Fibroblast of villous mesenchyme (primary cell): Measurements from ENCODE around the gene RUNX1. TPM values are rescaled to one million over a fixed set of nuclear protein-coding genes. Genes with fewer than 3 reads are reported as not detected.

Source experiments
- DNase-seq: peaks from one replicate; pipeline ENCODE4 v3.0.0-alpha.2; 2010; ENCODE audit warnings: low read depth
- H3K4me3 ChIP-seq: 2 replicates; pipeline ENCODE4 v1.5.1; 2011; ENCODE audit warnings: low read depth, mild to moderate bottlenecking, low read length
- total RNA-seq: library from RNA; depleted of rRNA; stranded (reverse); fragments of >200 nt; gene quantifications from 2 replicates; pipeline ENCODE4 v1.2.3, GENCODE V29; 2012
- TF ChIP-seq, protein P1 (sequence below): IDR thresholded peaks from 2 replicates; pipeline ENCODE4 v1.5.1; 2012; ENCODE audit warnings: low read depth, mild to moderate bottlenecking, low read length; ENCODE audit not compliant: insufficient read depth

The RUNX1 gene
- total RNA-seq, 1 donor = 21.6 TPM

DNA sequence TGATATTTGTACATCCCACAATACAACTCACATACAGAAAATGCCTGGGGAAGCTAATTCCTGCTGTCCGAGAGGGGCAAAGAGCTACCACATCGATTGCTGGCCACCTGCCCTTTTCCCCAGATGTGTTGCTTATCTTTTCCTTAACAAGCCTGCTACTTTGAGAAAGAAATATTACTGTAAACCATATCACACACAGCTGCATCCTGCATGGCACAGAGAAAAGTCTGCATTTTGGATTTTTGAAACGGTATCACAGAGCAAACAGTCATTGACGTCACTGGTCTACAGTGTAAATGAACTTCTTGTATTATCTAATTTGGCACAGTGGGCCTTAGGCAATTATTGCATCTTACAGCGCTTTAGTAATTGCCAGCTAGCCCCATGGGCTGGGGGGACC is 215.6 kb downstream of the RUNX1 start:
- TF ChIP-seq, protein P1, sequence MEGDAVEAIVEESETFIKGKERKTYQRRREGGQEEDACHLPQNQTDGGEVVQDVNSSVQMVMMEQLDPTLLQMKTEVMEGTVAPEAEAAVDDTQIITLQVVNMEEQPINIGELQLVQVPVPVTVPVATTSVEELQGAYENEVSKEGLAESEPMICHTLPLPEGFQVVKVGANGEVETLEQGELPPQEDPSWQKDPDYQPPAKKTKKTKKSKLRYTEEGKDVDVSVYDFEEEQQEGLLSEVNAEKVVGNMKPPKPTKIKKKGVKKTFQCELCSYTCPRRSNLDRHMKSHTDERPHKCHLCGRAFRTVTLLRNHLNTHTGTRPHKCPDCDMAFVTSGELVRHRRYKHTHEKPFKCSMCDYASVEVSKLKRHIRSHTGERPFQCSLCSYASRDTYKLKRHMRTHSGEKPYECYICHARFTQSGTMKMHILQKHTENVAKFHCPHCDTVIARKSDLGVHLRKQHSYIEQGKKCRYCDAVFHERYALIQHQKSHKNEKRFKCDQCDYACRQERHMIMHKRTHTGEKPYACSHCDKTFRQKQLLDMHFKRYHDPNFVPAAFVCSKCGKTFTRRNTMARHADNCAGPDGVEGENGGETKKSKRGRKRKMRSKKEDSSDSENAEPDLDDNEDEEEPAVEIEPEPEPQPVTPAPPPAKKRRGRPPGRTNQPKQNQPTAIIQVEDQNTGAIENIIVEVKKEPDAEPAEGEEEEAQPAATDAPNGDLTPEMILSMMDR = no peak
- H3K4me3 ChIP-seq = no peak overlapping the region
- peak; percentile 75 for DNase-seq

DNA sequence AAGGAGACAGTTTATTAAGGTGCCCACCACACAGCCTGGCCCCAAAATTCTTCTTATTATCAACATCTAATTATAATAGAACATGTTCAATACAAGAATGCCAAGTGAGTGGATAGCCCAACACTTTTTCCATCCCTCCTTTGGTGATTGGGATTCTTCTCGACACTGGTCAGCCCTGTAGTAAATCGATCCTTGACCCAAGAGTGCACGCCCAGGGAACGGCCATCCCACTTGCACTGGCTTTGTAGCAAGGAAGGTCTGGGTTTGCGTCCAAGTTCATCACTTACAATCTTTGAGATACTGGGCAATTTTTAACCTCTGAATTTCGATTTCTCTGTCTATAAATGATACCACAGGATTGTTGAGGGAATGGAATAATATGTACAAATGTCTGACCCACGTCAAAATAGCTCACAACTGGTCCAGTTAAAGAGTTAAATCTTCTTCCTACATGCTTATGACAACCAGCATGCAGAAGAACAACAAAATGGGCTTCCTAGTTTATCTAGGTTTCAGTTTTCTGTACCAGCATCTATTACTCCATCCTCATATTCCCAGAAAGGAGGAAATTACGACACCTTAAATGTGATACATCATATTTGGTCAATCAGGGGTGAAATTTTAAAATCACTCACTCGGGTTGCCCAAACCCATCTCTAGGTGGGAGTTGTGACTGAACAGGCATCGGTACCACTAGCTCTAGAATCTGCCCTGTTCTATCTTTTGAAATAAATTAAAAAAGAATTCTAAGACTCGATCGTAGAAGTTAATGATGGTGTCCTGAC is 218.5 kb downstream of the RUNX1 start:
- no peak overlapping the region for H3K4me3 ChIP-seq
- peak; percentile 39 for DNase-seq
- TF ChIP-seq, protein P1 = no peak

DNA sequence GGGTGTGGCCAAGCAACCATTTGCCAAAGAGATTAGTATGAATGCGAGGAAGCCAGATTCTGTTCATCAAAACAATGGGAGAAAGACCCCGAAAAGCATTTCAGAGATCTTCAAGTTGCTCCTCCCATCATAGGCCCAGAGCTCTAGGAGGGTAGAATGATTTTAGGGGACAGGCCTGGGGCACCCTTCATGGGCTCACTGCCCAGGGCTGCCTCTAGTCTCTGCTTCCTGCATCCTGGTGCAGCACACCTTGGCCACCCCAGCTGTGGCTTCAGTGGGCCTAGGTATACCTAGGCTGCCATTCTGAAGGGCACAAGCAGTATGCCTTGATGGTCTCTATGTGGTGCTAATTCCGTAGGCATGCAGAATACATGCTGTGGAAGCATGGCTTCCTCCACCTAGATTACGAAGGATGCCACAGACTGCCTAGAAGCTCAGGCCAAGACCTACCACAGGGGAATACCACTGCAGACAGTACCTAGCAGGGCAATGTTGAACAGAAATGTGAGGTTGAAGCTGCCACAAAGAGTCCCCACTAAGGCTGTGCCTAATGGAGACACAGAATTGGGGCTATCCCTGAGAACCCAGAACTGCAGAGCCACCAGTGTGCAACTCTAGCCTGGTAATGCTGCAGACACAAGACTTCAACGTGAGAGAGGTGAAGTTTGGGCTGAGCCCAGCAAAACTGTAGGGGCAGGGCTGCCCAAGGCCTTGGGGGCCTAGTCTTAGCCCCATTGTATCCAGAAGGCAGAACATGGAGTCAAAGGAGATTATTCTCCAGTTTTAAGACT is 221.5 kb downstream of the RUNX1 start:
- DNase-seq = no peak
- TF ChIP-seq, protein P1 = no peak
- no peak overlapping the region for H3K4me3 ChIP-seq

DNA sequence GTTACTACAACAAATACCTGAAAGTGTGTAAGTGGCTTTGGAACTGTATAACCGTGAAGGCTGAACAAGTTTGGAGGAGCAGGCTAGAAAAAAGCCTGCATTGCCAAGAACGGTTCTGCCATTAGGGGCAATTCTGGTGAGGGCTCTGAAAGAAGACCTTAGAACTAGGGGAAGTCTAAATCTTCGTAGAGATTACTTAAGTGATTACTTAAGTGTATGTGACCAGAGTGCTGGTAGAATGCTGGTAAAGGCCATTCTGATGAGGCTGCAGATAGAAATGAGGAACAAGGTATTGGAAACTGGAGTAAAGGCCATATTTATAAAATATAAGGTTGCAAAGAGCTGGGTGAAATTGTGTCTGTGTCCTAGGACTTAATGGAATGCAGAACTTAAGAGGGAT is 222.3 kb downstream of the RUNX1 start:
- no peak overlapping the region for H3K4me3 ChIP-seq
- DNase-seq = no peak
- TF ChIP-seq, protein P1 = no peak

GRCh38 chr21:34825948-34826548 is 223.1 kb downstream of the RUNX1 start:
- no peak for DNase-seq
- TF ChIP-seq, protein P1 = no peak
- no peak overlapping the region for H3K4me3 ChIP-seq

DNA sequence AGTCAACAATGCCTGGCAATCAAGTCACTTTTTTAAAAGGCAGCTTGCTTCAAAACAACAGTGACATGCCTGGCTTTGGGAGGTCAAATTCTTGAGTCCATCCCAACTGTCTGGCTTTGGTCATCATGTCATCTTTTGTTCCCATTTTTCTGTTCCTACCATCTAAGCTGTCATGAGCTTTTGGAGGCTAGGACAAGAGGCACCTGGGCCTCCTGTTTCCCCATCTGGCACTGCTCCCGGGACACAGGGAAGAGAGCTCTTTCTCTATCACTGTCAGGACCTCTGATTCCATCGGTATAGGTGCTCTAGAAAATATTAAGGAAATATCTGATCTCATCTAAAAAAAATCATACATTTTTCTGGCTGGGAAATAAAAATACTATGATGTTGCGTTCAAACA is 224.0 kb downstream of the RUNX1 start:
- H3K4me3 ChIP-seq = no peak overlapping the region
- DNase-seq = no peak
- TF ChIP-seq, protein P1 = no peak
